OCI-M1 (cell line): ENCODE data around the gene FGFR4.
A peak's percentile ranks its signal among the peaks of the same experiment; 100 is the strongest.

ENCODE experiments used
- DNase-seq: peaks from one replicate; lab custom pipeline; 2025; lab: John Stamatoyannopoulos, UW

FGFR4 gene

GRCh38 chr5:177103523-177104253, 17.0 kb downstream of the FGFR4 start:
- DNase-seq, result no peak

DNA sequence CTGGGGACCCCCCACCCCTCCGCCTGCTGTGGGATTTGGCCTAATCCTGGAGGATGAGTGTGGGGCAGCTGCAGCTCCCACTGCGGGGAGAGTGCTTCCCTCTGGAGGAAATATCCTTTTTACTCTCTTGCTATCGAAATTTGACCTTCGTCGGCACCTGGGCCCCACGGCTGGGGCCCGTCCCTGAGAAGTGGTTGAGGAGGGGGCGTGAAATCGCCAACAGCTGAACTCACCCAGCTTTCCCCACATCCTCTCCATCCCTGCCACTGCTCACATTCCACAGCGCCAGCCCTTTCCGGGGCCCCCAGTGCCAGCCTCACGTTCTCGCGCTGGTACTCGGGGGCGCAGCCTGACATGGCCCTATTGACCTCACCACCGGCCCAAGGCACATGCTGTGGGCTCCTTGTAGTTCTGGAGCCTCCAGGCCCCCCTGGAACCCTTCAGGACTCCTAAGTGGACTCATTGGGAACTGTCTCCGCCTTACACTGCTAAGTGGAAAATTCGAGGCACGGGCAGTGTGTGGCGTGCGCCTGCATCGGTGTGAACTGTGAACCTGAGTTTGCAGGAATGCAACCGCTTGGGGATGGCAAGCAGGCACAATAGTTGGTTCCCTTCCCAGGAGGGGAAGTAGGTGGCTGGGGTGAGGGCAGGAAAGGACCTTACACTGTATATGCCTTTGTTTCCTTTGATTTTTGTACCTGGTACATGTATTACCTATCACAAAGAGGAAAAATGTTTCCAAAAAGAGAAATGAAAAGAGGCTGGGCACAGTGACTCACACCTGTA, 19.2 kb downstream of the FGFR4 start:
- DNase-seq, result no peak

GRCh38 chr5:177107159-177107558, 20.4 kb downstream of the FGFR4 start:
- DNase-seq, result no peak

DNA sequence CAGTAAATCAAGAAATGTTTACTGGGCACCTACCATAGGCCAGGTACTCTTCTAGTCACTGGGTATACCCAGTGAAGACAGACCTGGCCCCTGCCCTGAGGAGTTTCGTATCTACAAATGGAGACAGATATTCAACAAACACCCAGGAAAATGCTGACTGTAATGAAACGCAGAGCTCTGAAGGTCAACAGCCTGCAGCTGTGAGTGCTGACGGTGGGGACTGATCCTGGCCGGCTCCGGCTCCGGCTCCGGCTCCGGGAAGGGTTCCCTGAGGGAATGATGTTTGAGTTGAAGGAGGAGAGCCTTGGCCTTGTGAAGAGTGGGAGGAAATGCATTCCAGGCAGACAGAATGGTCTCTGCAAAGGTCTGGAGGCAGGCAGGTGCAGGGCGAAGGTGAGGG, 23.1 kb downstream of the FGFR4 start:
- DNase-seq, result no peak

DNA sequence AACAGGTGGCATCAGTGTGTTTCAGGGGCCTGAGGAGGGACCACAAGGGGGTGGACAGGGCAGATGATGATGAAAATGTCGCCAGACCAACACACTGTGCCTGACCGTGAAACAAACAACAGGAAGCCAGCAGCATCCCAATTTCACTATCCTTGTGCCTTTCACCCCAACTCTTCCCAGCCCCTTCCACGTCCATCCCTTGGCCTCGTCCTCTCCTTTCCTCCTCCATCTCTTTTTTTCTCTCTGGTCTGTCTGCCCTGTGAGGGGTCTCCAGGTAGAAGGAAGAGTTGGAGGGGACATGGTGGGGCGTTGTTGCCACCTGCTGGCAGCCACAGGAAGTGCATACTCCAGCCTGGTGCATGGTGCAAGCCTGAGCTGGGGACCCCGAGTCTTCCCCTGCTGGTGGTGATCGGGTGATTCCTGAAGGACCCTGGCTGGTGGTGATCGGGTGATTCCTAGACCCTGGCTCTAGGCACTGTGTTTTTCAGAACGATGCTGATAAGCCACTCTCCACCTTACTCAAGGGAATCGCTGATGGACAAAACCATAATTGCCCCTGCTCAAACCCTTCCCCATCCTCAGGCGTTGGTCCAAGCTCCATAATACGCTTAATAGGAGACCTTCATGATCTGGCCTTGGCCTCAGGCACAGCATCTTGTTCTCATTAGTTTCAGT, 25.1 kb downstream of the FGFR4 start:
- peak; percentile 75 for DNase-seq

GRCh38 chr5:177112589-177113220, 26.0 kb downstream of the FGFR4 start:
- no peak for DNase-seq

DNA sequence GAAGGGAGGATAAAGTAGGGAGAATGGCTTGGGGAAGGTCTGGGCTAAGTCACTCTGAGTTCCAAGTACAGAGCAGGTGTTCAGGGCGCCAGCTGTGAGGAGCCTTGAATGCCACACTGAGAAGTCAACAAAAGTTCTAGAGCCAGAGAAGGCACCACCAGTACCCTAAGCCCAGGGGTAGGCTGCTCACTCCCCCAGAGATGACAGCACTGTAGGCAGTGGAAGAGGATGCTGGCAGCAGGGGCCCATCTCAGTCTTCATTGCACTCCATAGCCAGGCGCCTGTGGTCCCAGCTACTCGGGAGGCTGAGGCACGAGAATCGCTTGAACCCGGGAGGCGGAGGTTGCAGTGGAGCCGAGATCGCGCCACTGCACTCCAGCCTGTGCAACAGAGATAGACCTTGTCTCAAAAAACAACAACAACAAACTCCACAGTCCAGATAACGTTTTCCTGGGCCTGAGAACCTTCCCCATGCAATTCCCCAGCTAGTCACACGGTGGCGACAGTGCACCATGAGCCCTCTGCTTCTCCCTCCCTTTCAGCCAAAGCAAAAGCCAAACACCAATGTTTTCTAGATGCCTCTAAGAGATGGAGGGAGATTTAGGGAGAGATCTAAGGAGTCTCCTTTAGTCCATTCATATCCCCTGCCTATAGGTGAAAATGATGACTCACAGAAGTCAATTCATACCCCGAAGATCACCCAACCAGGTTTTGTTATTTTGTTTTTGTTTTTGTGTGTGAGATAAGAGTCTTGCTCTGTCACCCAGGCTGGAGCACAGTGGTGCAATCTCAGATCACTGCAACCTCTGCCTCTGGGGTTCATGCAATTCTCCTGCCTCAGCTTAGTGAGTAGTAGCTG, 27.1 kb downstream of the FGFR4 start:
- peak; percentile 93 for DNase-seq

- DNase-seq, result no peak
These were observed 30.1 kb downstream of the FGFR4 start for GRCh38 chr5:177116631-177117373.

GRCh38 chr5:177117441-177118045, 30.8 kb downstream of the FGFR4 start:
- no peak for DNase-seq

- no peak for DNase-seq
These were observed 35.9 kb downstream of the FGFR4 start for GRCh38 chr5:177122566-177122965.

GRCh38 chr5:177123789-177124485, 37.2 kb downstream of the FGFR4 start:
- DNase-seq, result no peak

DNA sequence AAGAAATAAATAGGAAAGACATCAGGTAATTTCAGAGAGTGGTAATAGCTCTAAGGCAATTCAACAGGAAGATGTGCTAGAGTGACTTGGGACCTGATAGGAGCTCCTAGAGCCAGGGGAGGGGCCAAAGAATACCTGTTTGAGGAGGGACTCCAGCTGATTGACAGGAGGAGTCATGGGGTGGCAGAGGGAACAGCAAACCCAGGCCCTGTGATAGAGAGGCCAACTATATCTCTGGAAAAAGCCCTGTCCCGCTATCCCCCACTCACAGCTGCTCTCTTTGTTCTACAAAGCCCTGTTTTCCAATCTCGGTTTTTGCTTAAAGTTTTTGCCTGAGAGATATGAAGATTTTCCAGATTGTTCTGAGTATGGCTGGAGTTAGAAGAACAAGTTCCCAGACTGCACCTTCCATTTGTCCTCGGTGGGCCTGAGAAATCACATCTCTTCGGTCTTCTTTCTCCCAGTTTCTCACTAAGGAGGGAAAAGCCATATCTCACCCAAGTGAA, 37.8 kb downstream of the FGFR4 start:
- no peak for DNase-seq

- DNase-seq, result no peak
These were observed 40.1 kb downstream of the FGFR4 start for GRCh38 chr5:177126771-177127170.

DNA sequence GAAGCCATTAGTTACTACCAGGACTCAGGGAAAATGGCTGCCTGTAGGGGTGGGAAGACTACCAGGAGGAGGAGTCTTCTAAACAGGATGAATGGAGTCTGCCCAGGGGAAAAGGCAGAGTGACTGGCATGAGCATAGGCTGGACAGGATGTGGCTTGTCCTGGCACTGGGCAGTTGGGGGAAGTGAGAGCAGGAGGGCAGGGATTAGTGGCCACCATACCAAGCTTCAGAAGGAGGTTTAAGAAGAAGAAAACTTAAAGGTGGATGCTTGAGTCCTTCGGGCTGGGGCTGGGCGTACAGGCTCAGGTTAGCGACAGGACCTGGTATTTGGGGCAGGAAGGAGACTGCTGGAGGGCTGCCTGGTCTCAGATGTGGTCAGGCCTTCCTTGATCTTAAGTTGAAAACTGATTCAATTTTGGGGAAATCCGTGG, 41.9 kb downstream of the FGFR4 start:
- DNase-seq, result no peak

DNA sequence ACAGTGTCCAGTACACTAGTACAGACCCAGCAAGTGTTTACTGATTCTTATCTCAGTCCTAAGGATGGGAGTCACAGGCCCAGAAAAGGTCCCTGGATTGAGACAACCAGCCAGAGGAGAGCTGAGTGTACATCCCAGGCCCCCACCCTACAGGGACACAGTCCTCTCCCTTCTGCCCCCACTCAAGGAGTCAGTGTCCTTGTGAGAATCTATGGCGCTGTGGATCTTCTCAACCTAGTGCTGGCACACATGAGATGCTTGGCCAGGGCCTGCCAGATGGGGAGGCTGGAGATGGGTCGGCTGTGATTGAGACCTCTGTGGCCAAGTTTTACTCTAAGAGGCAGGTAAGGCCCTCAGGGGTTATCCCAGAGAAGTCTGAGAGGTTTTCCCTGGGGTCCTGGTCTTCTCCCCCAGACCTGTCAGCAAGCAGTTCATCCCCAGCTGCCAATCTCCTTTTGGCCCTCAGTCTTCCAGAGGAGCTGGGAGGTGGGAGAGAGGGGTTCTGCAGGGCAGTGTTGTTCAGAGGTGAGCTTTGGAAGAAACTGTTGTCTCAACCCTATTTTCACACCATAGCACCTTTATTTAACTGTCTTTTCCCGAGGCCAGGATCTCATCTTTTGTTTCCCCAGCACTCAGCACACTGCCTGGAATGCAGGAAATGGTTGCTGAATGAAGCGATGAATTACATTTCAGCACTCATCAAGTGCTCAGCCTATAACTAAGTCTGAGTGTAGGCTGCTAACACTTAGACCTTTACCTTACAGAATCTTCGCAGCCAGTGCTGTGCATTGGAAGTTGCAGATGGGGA, 43.7 kb downstream of the FGFR4 start:
- no peak for DNase-seq

GRCh38 chr5:177131019-177131320, 44.3 kb downstream of the FGFR4 start:
- DNase-seq, result no peak

GRCh38 chr5:177131352-177132135, 44.8 kb downstream of the FGFR4 start:
- DNase-seq, result peak; percentile 26
